ENCODE data around the gene SBF2.
"Not testable (repeated sequence)": the region's sequence is repeated elsewhere in the genome, so short reads cannot be mapped to it uniquely, and the experiment has no call there.

DNA sequence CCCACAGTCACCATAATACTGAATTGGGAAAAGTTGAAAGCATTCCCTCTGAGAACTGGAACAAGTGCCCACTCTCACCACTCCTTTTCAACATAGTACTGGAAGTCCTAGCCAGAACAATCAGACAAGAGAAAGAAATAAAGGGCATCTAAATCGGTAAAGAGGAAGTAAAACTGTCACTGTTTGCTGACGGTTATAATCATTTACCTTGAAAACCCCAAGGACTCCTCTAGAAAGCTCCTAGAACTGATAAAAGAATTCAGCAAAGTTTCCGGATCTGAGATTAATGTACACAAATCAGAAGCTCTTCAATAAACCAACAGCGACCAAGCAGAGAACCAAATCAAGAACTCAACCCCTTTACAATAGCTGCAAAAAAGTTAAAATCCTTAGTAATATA, 306.7 kb downstream of the SBF2 start:
- TF ChIP-seq, protein P1, sequence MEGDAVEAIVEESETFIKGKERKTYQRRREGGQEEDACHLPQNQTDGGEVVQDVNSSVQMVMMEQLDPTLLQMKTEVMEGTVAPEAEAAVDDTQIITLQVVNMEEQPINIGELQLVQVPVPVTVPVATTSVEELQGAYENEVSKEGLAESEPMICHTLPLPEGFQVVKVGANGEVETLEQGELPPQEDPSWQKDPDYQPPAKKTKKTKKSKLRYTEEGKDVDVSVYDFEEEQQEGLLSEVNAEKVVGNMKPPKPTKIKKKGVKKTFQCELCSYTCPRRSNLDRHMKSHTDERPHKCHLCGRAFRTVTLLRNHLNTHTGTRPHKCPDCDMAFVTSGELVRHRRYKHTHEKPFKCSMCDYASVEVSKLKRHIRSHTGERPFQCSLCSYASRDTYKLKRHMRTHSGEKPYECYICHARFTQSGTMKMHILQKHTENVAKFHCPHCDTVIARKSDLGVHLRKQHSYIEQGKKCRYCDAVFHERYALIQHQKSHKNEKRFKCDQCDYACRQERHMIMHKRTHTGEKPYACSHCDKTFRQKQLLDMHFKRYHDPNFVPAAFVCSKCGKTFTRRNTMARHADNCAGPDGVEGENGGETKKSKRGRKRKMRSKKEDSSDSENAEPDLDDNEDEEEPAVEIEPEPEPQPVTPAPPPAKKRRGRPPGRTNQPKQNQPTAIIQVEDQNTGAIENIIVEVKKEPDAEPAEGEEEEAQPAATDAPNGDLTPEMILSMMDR (conservative IDR thresholded peaks at IDR 0.05): not testable (repeated sequence)
- not testable (repeated sequence) for TF ChIP-seq ZFX (IDR thresholded peaks at IDR 0.05)

All from C4-2B (cell line).